Nephron (organoid): Measurements from ENCODE around the gene TH.

Source experiments
- H3K27ac Mint-ChIP-seq, 3 experiments: 2 replicates each; pipeline ENCODE4 v1.8.0; 2020; ENCODE audit warnings: mixed read lengths in 3 of 3, mild to moderate bottlenecking in 2 of 3, moderate library complexity in 1 of 3
- H3K27me3 Mint-ChIP-seq: 2 replicates; pipeline ENCODE4 v1.8.0; 2021; ENCODE audit warnings: low read depth, mild to moderate bottlenecking, moderate library complexity, mixed read lengths
- H3K36me3 Mint-ChIP-seq: 2 replicates; pipeline ENCODE4 v1.8.0; 2020; ENCODE audit warnings: low read depth, mixed read lengths
- H3K4me1 Mint-ChIP-seq: 2 replicates; pipeline ENCODE4 v1.8.0; 2020; ENCODE audit warnings: mixed read lengths
- H3K4me3 Mint-ChIP-seq, 3 experiments: 2 replicates each; pipeline ENCODE4 v1.8.0; 2020; ENCODE audit warnings: mild to moderate bottlenecking in 3 of 3, mixed read lengths in 3 of 3, moderate library complexity in 2 of 3
- H3K9me3 Mint-ChIP-seq: 2 replicates; pipeline ENCODE4 v1.8.0; 2020; ENCODE audit warnings: mixed read lengths
- CTCF ChIP-seq, 3 experiments: fragments of 200-600 bp; sonication (generic); IDR thresholded peaks; one replicate each; pipeline ENCODE4 v1.5.0; 2021; ENCODE audit warnings: antibody characterized with exemption in 3 of 3; ENCODE audit not compliant: unreplicated experiment in 3 of 3

TH gene

GRCh38 chr11:2202071-2202899, 30.7 kb upstream of the TH start:
- no peak overlapping the region for H3K27ac Mint-ChIP-seq
- H3K4me1 Mint-ChIP-seq: no peaks in the 10 kb centered on the region
- no peak for TF ChIP-seq CTCF (IDR thresholded peaks at IDR 0.05; ENCODE audit: unreplicated experiment in 3 of 3)
- H3K4me3 Mint-ChIP-seq: no peak overlapping the region
- peaks cover 5% of the 10 kb centered on the region for H3K9me3 Mint-ChIP-seq
- H3K36me3 Mint-ChIP-seq: no peaks in the 10 kb centered on the region
- H3K27me3 Mint-ChIP-seq: peaks cover 7% of the 10 kb centered on the region

- Mint-ChIP-seq H3K9me3 (peaks cover 5% of the 10 kb centered on the region), H3K36me3 (no peaks in the 10 kb centered on the region), H3K27ac (no peak overlapping the region), H3K27me3 (peaks cover 11% of the 10 kb centered on the region), H3K4me1 (no peaks in the 10 kb centered on the region), H3K4me3 (no peak overlapping the region)
- no peak for TF ChIP-seq CTCF (IDR thresholded peaks at IDR 0.05; ENCODE audit: unreplicated experiment in 3 of 3)
Measured at GRCh38 chr11:2201542-2201941, 29.9 kb upstream of the TH start.

DNA sequence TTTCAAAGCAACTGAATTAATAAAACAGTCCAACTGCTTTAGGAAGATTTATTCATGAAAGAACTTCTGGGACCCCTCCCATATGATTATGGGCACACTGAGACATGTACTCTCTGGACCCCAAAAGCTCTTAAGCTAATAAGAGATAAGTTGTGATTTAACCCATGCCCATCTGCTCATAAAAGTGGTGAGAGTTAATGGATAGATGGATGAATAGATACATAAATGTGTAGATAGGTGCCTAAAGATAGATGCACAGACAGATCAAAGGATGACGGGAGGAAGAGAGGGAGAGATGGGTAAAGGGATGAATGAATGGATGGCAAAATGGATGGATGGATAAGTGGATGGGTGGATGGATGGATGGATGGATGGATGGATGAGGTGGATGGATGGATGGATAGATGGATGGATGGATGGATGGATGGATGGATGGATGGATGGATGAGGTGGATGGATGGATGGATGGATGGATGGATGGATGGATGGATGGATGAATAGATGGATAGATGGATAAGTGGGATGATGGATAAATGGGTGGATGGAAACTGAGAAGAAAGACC, 29.4 kb upstream of the TH start:
- peaks cover 16% of the 10 kb centered on the region for H3K27me3 Mint-ChIP-seq
- H3K4me1 Mint-ChIP-seq: no peaks in the 10 kb centered on the region
- H3K27ac Mint-ChIP-seq: no peak overlapping the region
- H3K4me3 Mint-ChIP-seq: no peak overlapping the region
- peaks cover 5% of the 10 kb centered on the region for H3K9me3 Mint-ChIP-seq
- TF ChIP-seq CTCF (IDR thresholded peaks at IDR 0.05; ENCODE audit: unreplicated experiment in 3 of 3): no peak
- H3K36me3 Mint-ChIP-seq: no peaks in the 10 kb centered on the region

DNA sequence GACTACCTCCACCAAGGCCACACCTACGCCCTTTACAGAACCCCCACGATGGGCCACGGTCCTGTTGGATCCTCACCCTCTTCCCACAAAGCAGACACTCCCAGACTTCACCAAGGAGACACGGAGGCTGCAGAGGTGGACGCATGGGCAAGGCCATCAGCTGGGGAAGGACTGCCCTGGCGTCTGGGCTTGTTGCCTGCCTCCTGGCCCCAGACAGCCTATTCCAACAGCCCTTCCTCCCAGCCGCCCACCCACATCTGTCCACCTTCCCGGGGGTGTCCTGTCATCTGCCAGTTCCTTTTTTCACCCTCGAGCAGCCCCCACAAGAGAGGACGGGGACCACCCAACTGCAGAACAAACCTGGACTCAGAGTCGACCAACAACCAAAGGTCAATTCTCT, 28.9 kb upstream of the TH start:
- TF ChIP-seq CTCF (IDR thresholded peaks at IDR 0.05; ENCODE audit: unreplicated experiment in 3 of 3): no peak
- Mint-ChIP-seq H3K4me3 (no peak overlapping the region), H3K27ac (no peak overlapping the region)

GRCh38 chr11:2199466-2200341, 28.1 kb upstream of the TH start:
- Mint-ChIP-seq H3K4me1 (no peaks in the 10 kb centered on the region), H3K27me3 (peaks cover 17% of the 10 kb centered on the region), H3K36me3 (no peaks in the 10 kb centered on the region), H3K27ac (no peak overlapping the region), H3K4me3 (no peak overlapping the region), H3K9me3 (peaks cover 5% of the 10 kb centered on the region)
- TF ChIP-seq CTCF (IDR thresholded peaks at IDR 0.05; ENCODE audit: unreplicated experiment in 3 of 3): no peak

More for the DNA sequence above, 28.9 kb upstream of the TH start:
- no peaks in the 10 kb centered on the region for H3K36me3 Mint-ChIP-seq
- no peaks in the 10 kb centered on the region for H3K4me1 Mint-ChIP-seq
- peaks cover 5% of the 10 kb centered on the region for H3K9me3 Mint-ChIP-seq
- peaks cover 17% of the 10 kb centered on the region for H3K27me3 Mint-ChIP-seq
